HepG2 (cell line): ENCODE measurements around the gene LDLR. TPM values are rescaled to one million over a fixed set of nuclear protein-coding genes. Genes with fewer than 3 reads are reported as not detected.

Source experiments
- ATAC-seq: fragments of 200-7000 bp; cut with Tn5 transposase; 3 replicates; pipeline ENCODE4 v1.9.1; 2020; ENCODE audit warnings: mild to moderate bottlenecking, moderate library complexity
- BruUV-seq: library from RNA; stranded (reverse); fragments of 400-500 nt; replicated peaks from 2 replicates; lab custom pipeline; 2021; lab: Mats Ljungman, UMichigan
- CTCF ChIA-PET: fragments of 300-600 bp; formaldehyde crosslinking; extraction: SDS; loops from one replicate; lab custom pipeline; 2021; ENCODE audit warnings: low total read pairs, inconsistent platforms, low intra/inter-chr PET ratio; lab: Yijun Ruan, JAX
- POLR2A ChIA-PET: fragments of 350-600 bp; sonication (Branson Sonifier 250); formaldehyde crosslinking; loops from one replicate; lab custom pipeline; 2020; ENCODE audit warnings: antibody characterized with exemption, inconsistent platforms; lab: Yijun Ruan, JAX
- DNase-seq: peaks from one replicate; pipeline ENCODE4 v3.0.0-alpha.2; 2015; ENCODE audit warnings: low spot score
- FAIRE-seq: peaks from 3 replicates; lab custom pipeline; 2011; peaks lifted over from hg19 to GRCh38; lab: Jason Lieb, UNC
- H2AFZ ChIP-seq: one replicate; pipeline ENCODE4 v1.6.1; 2011; ENCODE audit warnings: low read length, inconsistent platforms
- H3K27ac ChIP-seq: fragments of 300-600 bp; 3 replicates; pipeline ENCODE4 v1.8.0; 2011; ENCODE audit warnings: mixed run types, mild to moderate bottlenecking, mixed read lengths, low read length, inconsistent platforms; ENCODE audit not compliant: insufficient read depth; ENCODE audit errors: extremely low read length
- H3K27me3 ChIP-seq, 2 experiments: fragments of 200-600 bp in 1 of 2; 2 replicates in 1 of 2; 3 replicates in 1 of 2; pipeline versions ENCODE4 v1.6.0 to v1.8.0; 2011; ENCODE audit warnings: low read length in 2 of 2, mild to moderate bottlenecking in 2 of 2, moderate library complexity in 2 of 2, inconsistent platforms in 1 of 2; ENCODE audit not compliant: insufficient read depth in 2 of 2, control insufficient read depth in 1 of 2
- H3K36me3 ChIP-seq, 2 experiments: fragments of 200-600 bp in 1 of 2; replicated peaks in 1 of 2; 2 replicates in 1 of 2; 3 replicates in 1 of 2; pipeline versions ENCODE4 v1.5.1 to v1.8.0; 2011; ENCODE audit warnings: low read length in 2 of 2, inconsistent platforms in 1 of 2; ENCODE audit not compliant: insufficient read depth in 2 of 2, control insufficient read depth in 1 of 2
- H3K4me1 ChIP-seq: 2 replicates; pipeline ENCODE4 v1.5.1; 2012; ENCODE audit warnings: low read length, inconsistent platforms; ENCODE audit not compliant: insufficient read depth
- H3K4me2 ChIP-seq: 2 replicates; pipeline ENCODE4 v1.6.0; 2011; ENCODE audit warnings: low read depth, low read length, inconsistent platforms
- H3K4me3 ChIP-seq, 3 experiments: fragments of 200-600 bp in 1 of 3; sonication (generic), shearing (Covaris generic) in 1 of 3; replicated peaks in 1 of 3; 2 replicates each; pipeline ENCODE4 v1.5.1; 2011 to 2016; ENCODE audit warnings: low read length in 3 of 3, inconsistent platforms in 2 of 3, low read depth in 2 of 3, mild to moderate bottlenecking in 2 of 3, control low read depth in 1 of 3, mixed read lengths in 1 of 3; ENCODE audit not compliant: insufficient read depth in 1 of 3
- H3K79me2 ChIP-seq: one replicate; pipeline ENCODE4 v1.6.1; 2011; ENCODE audit warnings: low read length, inconsistent platforms; ENCODE audit not compliant: insufficient read depth
- H3K9ac ChIP-seq: 2 replicates; pipeline ENCODE4 v1.6.0; 2011; ENCODE audit warnings: mild to moderate bottlenecking, low read depth, low read length, inconsistent platforms; ENCODE audit not compliant: insufficient read depth
- H3K9me3 ChIP-seq: 2 replicates; pipeline ENCODE4 v1.5.1; 2012; ENCODE audit warnings: mild to moderate bottlenecking, low read length
- H4K20me1 ChIP-seq: 2 replicates; pipeline ENCODE4 v1.6.0; 2011; ENCODE audit warnings: inconsistent platforms, mild to moderate bottlenecking, low read length, moderate library complexity; ENCODE audit not compliant: insufficient read depth
- ARID5B ChIP-seq: IDR thresholded peaks from 2 replicates; pipeline ENCODE4 v1.4.0; 2020; ENCODE audit warnings: mild to moderate bottlenecking, missing genetic modification reagents
- ATM ChIP-seq: fragments of 450-650 bp; IDR thresholded peaks from 2 replicates; pipeline ENCODE4 v1.7.1; 2017; ENCODE audit warnings: mild to moderate bottlenecking, borderline replicate concordance
- EZH2 ChIP-seq: conservative IDR thresholded peaks from 2 replicates; pipeline ENCODE4 v1.6.1; 2012; ENCODE audit warnings: mild to moderate bottlenecking, low read depth, low read length, moderate library complexity
- FOXM1 ChIP-seq: sonication (generic); formaldehyde crosslinking; IDR thresholded peaks from 2 replicates; pipeline ENCODE4 v1.5.0; 2020; ENCODE audit warnings: missing genetic modification reagents
- NFE2L1 ChIP-seq: sonication (generic); formaldehyde crosslinking; IDR thresholded peaks from 2 replicates; pipeline ENCODE4 v1.4.0; 2020; ENCODE audit warnings: missing genetic modification reagents, mild to moderate bottlenecking, borderline replicate concordance
- NR2C2 ChIP-seq: sonication (generic); formaldehyde crosslinking; IDR thresholded peaks from 2 replicates; pipeline ENCODE4 v1.4.0; 2020; ENCODE audit warnings: missing genetic modification reagents, mild to moderate bottlenecking, moderate library complexity, borderline replicate concordance
- SNAPC5 ChIP-seq: sonication (generic); formaldehyde crosslinking; IDR thresholded peaks from 2 replicates; pipeline ENCODE4 v1.8.1; 2023; ENCODE audit warnings: mild to moderate bottlenecking, missing genetic modification reagents, borderline replicate concordance
- SP140L ChIP-seq: sonication (generic); formaldehyde crosslinking; IDR thresholded peaks from 2 replicates; pipeline ENCODE4 v1.4.0; 2020; ENCODE audit warnings: missing genetic modification reagents, borderline replicate concordance
- ZIK1 ChIP-seq: sonication (generic); formaldehyde crosslinking; IDR thresholded peaks from 2 replicates; pipeline ENCODE4 v1.5.0; 2020; ENCODE audit warnings: mild to moderate bottlenecking, low read depth, missing genetic modification reagents, borderline replicate concordance
- ZNF503 ChIP-seq: sonication (generic); formaldehyde crosslinking; IDR thresholded peaks from 2 replicates; pipeline ENCODE4 v1.4.0; 2020; ENCODE audit warnings: missing genetic modification reagents
- ZNF576 ChIP-seq: sonication (generic); formaldehyde crosslinking; IDR thresholded peaks from 2 replicates; pipeline ENCODE4 v1.4.0; 2020; ENCODE audit warnings: mild to moderate bottlenecking, missing genetic modification reagents
- ZNF746 ChIP-seq: sonication (generic); formaldehyde crosslinking; IDR thresholded peaks from 2 replicates; pipeline ENCODE4 v1.8.0; 2022; ENCODE audit warnings: mild to moderate bottlenecking, missing genetic modification reagents
- ZSCAN20 ChIP-seq: sonication (generic); formaldehyde crosslinking; IDR thresholded peaks from 2 replicates; pipeline ENCODE4 v1.4.0; 2020; ENCODE audit warnings: missing genetic modification reagents, mild to moderate bottlenecking, borderline replicate concordance
- WGBS: methylation state at CpG from one replicate; pipeline ENCODE4 v1.1.6; 2017; ENCODE audit warnings: low lambda C conversion rate; 5-methylcytosine and 5-hydroxymethylcytosine counted together
- in situ Hi-C: cut with HindIII; loops from 2 replicates; pipeline ENCODE4 v1.10.0; 2017; ENCODE audit warnings: low pct_unique_long_range_greater_than_20kb; ENCODE audit not compliant: extremely low pct_ligation_motif_present
- intact Hi-C: fragments of 100-400 bp; cut with micrococcal nuclease; formaldehyde crosslinking; loops from one replicate; pipeline ENCODE4 v1.10.0; 2022; ENCODE audit not compliant: unreplicated experiment
- polyA plus RNA-seq, 8 experiments: library from polyadenylated mRNA; depleted of rRNA in 3 of 8; stranded (reverse) in 7 of 8; unstranded in 1 of 8; fragments of >200 nt; fragmentation: Illumina TruSeq in 4 of 8; extraction: Trizol in 4 of 8; gene quantifications; 2 replicates each; pipeline versions ENCODE4 v1.2.1 to v1.2.3, GENCODE V29; 2011 to 2016; ENCODE audit warnings: low read depth in 4 of 8, missing spikeins in 1 of 8, mixed read lengths in 1 of 8; ENCODE audit not compliant: insufficient read depth in 1 of 8
- total RNA-seq, 5 experiments: library from RNA; depleted of rRNA; stranded (reverse); fragments of >200 nt; fragmentation: Illumina TruSeq; extraction: Trizol; gene quantifications; 2 replicates each; pipeline ENCODE4 v1.2.3, GENCODE V29; 2016; ENCODE audit warnings: low read depth in 1 of 5

Gene LDLR
- total and polyA plus RNA-seq, 2 of the 13 experiments (the other 11 are each of a cell fraction or from before 2014, with no cell fraction given): 51.6 to 92.5 TPM

GRCh38 chr19:11061952-11062351, 27.3 kb upstream of the LDLR start:
- FAIRE-seq (no peak), ATAC-seq (no peak), DNase-seq (no peak)
- no peaks in the 10 kb centered on the region for H3K9me3 ChIP-seq
- H3K79me2 ChIP-seq: no peaks in the 10 kb centered on the region
- peaks cover 34% of the 10 kb centered on the region for H3K4me1 ChIP-seq
- no peak overlapping the region for H3K4me3 ChIP-seq
- intact Hi-C loops: no loop called here
- BruUV-seq: no TSS peak
- TF ChIP-seq ZNF576 (CRISPR knock-in tag): no peak
- TF ChIP-seq SP140L (CRISPR knock-in tag): no peak
- no peak for TF ChIP-seq SNAPC5
- no peak for TF ChIP-seq NR2C2 (CRISPR knock-in tag)
- TF ChIP-seq ZSCAN20: no peak
- ChIA-PET CTCF (no interaction called here), POLR2A (no interaction called here)
- H3K36me3 ChIP-seq: peaks cover 5 to 14% of the 10 kb centered on the region in 2 experiments; a peak in 3 of 5 replicates
- H2AFZ ChIP-seq: no peak overlapping the region
- no peaks in the 10 kb centered on the region for H3K27me3 ChIP-seq
- no peaks in the 10 kb centered on the region for H4K20me1 ChIP-seq
- 97% methylated on average over 14 of the region's 14 CpGs for WGBS
- no peak overlapping the region for H3K4me2 ChIP-seq
- no peak overlapping the region for H3K27ac ChIP-seq
- no peak overlapping the region for H3K9ac ChIP-seq
- in situ Hi-C loops: no loop called here

- H3K4me2 ChIP-seq: no peak overlapping the region
- FAIRE-seq: no peak
- TF ChIP-seq NFE2L1 (CRISPR knock-in tag) (no peak), ZNF746 (CRISPR knock-in tag) (no peak), ARID5B (CRISPR knock-in tag) (no peak), ATM (no peak), ZIK1 (CRISPR knock-in tag) (no peak), EZH2 (no peak), FOXM1 (CRISPR knock-in tag) (no peak), ZNF503 (CRISPR knock-in tag) (no peak)
Observed at GRCh38 chr19:11063434-11063833, 25.8 kb upstream of the LDLR start.

More at GRCh38 chr19:11063434-11063833, 25.8 kb upstream of the LDLR start:
- H3K79me2 ChIP-seq: no peaks in the 10 kb centered on the region
- DNase-seq (no peak), ATAC-seq (no peak)
- 85% methylated on average over 3 of the region's 3 CpGs for WGBS
- intact Hi-C loops (no loop called here), in situ Hi-C loops (no loop called here)
- H3K4me3 ChIP-seq: no peak overlapping the region
- no peaks in the 10 kb centered on the region for H3K27me3 ChIP-seq
- H3K9me3 ChIP-seq: no peaks in the 10 kb centered on the region
- ChIA-PET CTCF (no interaction called here), POLR2A (no interaction called here)
- no peak overlapping the region for H3K9ac ChIP-seq
- peaks cover 41% of the 10 kb centered on the region for H3K4me1 ChIP-seq
- H2AFZ ChIP-seq: no peak overlapping the region
- no TSS peak for BruUV-seq
- no peak overlapping the region for H3K27ac ChIP-seq
- no peaks in the 10 kb centered on the region for H4K20me1 ChIP-seq
- peaks cover 5 to 11% of the 10 kb centered on the region in 2 experiments; a peak in 3 of 5 replicates for H3K36me3 ChIP-seq
